ENCODE data around the gene MAGEA10. TPM values are rescaled to one million over a fixed set of nuclear protein-coding genes. Genes with fewer than 3 reads are reported as not detected.
"Not testable (repeated sequence)": the region's sequence is repeated elsewhere in the genome, so short reads cannot be mapped to it uniquely, and the experiment has no call there.

The MAGEA10 gene
- total and polyA plus RNA-seq, 2 donors: not detected

DNA sequence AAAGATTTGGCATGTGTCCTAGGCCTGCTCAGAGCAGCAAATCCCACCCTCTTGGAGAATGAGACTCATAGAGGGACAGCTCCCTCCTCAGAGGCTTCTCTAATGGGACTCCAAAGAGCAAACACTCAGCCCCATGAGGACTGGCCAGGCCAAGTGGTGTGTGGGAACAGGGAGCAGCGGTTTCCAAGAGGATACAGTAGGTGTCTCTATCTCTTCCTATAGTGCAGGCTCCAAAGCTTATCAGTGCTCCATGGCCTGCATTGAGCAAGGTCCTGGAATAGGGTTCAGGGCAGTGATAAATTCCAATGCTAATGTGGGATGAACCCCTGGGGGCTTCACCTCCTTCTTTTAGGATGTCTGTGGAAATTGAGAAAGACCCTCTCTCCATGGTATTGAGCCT lies 15.7 kb upstream of the MAGEA10 start:
- 86% methylated on average over 1 of the region's 1 CpG for WGBS
- Histone ChIP-seq H3K36me3 (ENCODE audit: control insufficient read depth in 2 of 2, insufficient read depth in 2 of 2, low read length in 1 of 2) (no peaks in the 10 kb centered on the region), H3K4me1 (ENCODE audit: control insufficient read depth in 2 of 2, insufficient read depth in 2 of 2, low read length in 2 of 2) (no peaks in the 10 kb centered on the region), H3K4me3 (ENCODE audit: low read length in 2 of 2) (no peak overlapping the region), H3K9me3 (ENCODE audit: control insufficient read depth in 2 of 2, insufficient read depth in 1 of 2, low read length in 1 of 2) (no peaks in the 10 kb centered on the region), H3K27me3 (ENCODE audit: control insufficient read depth in 2 of 2, insufficient read depth in 1 of 2, low read length in 1 of 2) (no peaks in the 10 kb centered on the region), H3K27ac (ENCODE audit: low read depth in 1 of 2, low read length in 1 of 2) (no peak overlapping the region)
- DNase-seq (ENCODE audit: low read depth in 6 of 9, low spot score in 9 of 9): no peak

DNA sequence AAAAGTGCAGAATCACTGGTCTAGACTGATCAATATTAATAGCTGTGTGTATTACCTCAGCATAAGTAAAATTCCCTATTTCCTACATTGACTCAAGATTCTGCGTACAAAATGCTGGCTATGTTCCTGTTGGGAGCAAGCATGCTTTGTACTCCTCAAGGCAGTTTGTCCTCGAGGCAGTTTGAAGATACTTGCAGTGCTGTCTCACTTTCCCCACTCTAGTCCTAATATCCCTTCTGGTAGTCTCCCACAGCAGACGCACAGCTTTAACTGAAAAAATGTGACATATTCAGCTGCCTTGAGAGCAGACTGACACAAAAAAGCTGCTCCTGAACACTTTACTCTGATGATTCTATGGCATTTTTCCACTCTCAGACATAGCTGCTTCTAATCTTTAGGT lies 12.9 kb upstream of the MAGEA10 start:
- Histone ChIP-seq H3K4me1 (ENCODE audit: control insufficient read depth in 2 of 2, insufficient read depth in 2 of 2, low read length in 2 of 2) (no peaks in the 10 kb centered on the region), H3K36me3 (ENCODE audit: control insufficient read depth in 2 of 2, insufficient read depth in 2 of 2, low read length in 1 of 2) (no peaks in the 10 kb centered on the region), H3K27me3 (ENCODE audit: control insufficient read depth in 2 of 2, insufficient read depth in 1 of 2, low read length in 1 of 2) (no peaks in the 10 kb centered on the region), H3K4me3 (ENCODE audit: low read length in 2 of 2) (no peak overlapping the region), H3K9me3 (ENCODE audit: control insufficient read depth in 2 of 2, insufficient read depth in 1 of 2, low read length in 1 of 2) (no peaks in the 10 kb centered on the region), H3K27ac (ENCODE audit: low read depth in 1 of 2, low read length in 1 of 2) (no peak overlapping the region)
- WGBS: 95% methylated on average over 3 of the region's 3 CpGs
- DNase-seq (ENCODE audit: low read depth in 6 of 9, low spot score in 9 of 9): no peak

- WGBS: 8% methylated on average over 2 of the region's 2 CpGs
- Histone ChIP-seq H3K4me1 (ENCODE audit: control insufficient read depth in 2 of 2, insufficient read depth in 2 of 2, low read length in 2 of 2) (no peaks in the 10 kb centered on the region), H3K9me3 (ENCODE audit: control insufficient read depth in 2 of 2, insufficient read depth in 1 of 2, low read length in 1 of 2) (no peaks in the 10 kb centered on the region), H3K27ac (ENCODE audit: low read depth in 1 of 2, low read length in 1 of 2) (no peak overlapping the region), H3K27me3 (ENCODE audit: control insufficient read depth in 2 of 2, insufficient read depth in 1 of 2, low read length in 1 of 2) (no peaks in the 10 kb centered on the region), H3K4me3 (ENCODE audit: low read length in 2 of 2) (no peak overlapping the region), H3K36me3 (ENCODE audit: control insufficient read depth in 2 of 2, insufficient read depth in 2 of 2, low read length in 1 of 2) (no peaks in the 10 kb centered on the region)
- DNase-seq (ENCODE audit: low read depth in 6 of 9, low spot score in 9 of 9): no peak
Measured at GRCh38 chrX:152149648-152150047, 11.3 kb upstream of the MAGEA10 start.

DNA sequence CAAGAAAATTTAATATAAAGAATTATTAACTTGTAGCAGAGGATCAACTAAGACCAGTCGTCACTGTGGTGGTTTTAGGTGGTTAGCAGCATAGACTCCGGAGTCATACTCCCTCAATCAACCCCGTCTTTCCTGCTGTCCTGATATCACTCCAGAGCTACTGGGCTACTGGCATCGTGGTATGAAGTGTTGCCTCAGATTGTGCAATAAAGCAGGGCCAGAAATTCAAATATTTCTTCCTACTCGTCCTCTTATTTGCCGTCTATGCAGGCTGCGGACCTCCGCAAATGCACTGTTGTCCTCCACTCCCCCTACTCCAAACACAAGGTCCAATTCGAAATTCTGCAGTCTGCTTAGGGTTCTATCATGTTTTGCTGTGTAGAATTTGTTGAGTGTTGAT lies 1.2 kb upstream of the MAGEA10 start:
- H3K4me1 ChIP-seq (ENCODE audit: control insufficient read depth in 2 of 2, insufficient read depth in 2 of 2, low read length in 2 of 2): no peaks in the 10 kb centered on the region
- H3K36me3 ChIP-seq (ENCODE audit: control insufficient read depth in 2 of 2, insufficient read depth in 2 of 2, low read length in 1 of 2): no peaks in the 10 kb centered on the region
- no peak overlapping the region for H3K27ac ChIP-seq (ENCODE audit: low read depth in 1 of 2, low read length in 1 of 2)
- H3K9me3 ChIP-seq (ENCODE audit: control insufficient read depth in 2 of 2, insufficient read depth in 1 of 2, low read length in 1 of 2): no peaks in the 10 kb centered on the region
- no peaks in the 10 kb centered on the region for H3K27me3 ChIP-seq (ENCODE audit: control insufficient read depth in 2 of 2, insufficient read depth in 1 of 2, low read length in 1 of 2)
- DNase-seq (ENCODE audit: low read depth in 6 of 9, low spot score in 9 of 9): no peak
- H3K4me3 ChIP-seq (ENCODE audit: low read length in 2 of 2): no peak overlapping the region
- WGBS: 89% methylated on average over 9 of the region's 9 CpGs

- DNase-seq (ENCODE audit: low read depth in 6 of 9, low spot score in 9 of 9): no peak
- no peak overlapping the region for H3K27ac ChIP-seq (ENCODE audit: low read depth in 1 of 2, low read length in 1 of 2)
- 95% methylated on average over 26 of the region's 26 CpGs for WGBS
Measured at GRCh38 chrX:152137771-152138387, 498 bp downstream of the MAGEA10 start.

DNA sequence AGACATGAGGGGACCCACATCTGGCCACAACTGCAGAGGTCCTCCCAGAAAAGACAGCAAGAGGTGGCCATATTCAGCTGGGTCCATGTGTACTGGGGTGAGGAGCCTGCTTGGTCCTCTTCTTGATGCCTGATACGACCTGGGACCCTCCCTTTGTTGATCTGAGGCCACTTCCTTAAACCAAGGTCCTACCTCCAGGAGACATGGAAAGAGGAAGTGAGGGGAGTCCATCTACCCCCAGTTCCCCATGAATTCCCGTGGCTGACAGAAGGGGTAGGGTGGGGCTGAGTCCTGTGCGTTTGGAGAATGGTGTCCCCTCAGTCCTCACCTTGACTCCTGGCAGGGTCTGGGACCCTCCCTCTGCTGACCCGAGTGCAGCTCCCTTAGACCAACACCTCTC lies 2.1 kb downstream of the MAGEA10 start:
- WGBS: 42% methylated on average over 4 of the region's 4 CpGs
- Histone ChIP-seq H3K4me3 (ENCODE audit: low read length in 2 of 2) (no peak overlapping the region), H3K36me3 (ENCODE audit: control insufficient read depth in 2 of 2, insufficient read depth in 2 of 2, low read length in 1 of 2) (no peaks in the 10 kb centered on the region), H3K4me1 (ENCODE audit: control insufficient read depth in 2 of 2, insufficient read depth in 2 of 2, low read length in 2 of 2) (no peaks in the 10 kb centered on the region), H3K9me3 (ENCODE audit: control insufficient read depth in 2 of 2, insufficient read depth in 1 of 2, low read length in 1 of 2) (no peaks in the 10 kb centered on the region), H3K27me3 (ENCODE audit: control insufficient read depth in 2 of 2, insufficient read depth in 1 of 2, low read length in 1 of 2) (no peaks in the 10 kb centered on the region), H3K27ac (ENCODE audit: low read depth in 1 of 2, low read length in 1 of 2) (no peak overlapping the region)
- DNase-seq (ENCODE audit: low read depth in 6 of 9, low spot score in 9 of 9): no peak

More at GRCh38 chrX:152137771-152138387, 498 bp downstream of the MAGEA10 start:
- Histone ChIP-seq H3K36me3 (ENCODE audit: control insufficient read depth in 2 of 2, insufficient read depth in 2 of 2, low read length in 1 of 2) (no peaks in the 10 kb centered on the region), H3K9me3 (ENCODE audit: control insufficient read depth in 2 of 2, insufficient read depth in 1 of 2, low read length in 1 of 2) (no peaks in the 10 kb centered on the region), H3K4me3 (ENCODE audit: low read length in 2 of 2) (no peak overlapping the region), H3K27me3 (ENCODE audit: control insufficient read depth in 2 of 2, insufficient read depth in 1 of 2, low read length in 1 of 2) (no peaks in the 10 kb centered on the region), H3K4me1 (ENCODE audit: control insufficient read depth in 2 of 2, insufficient read depth in 2 of 2, low read length in 2 of 2) (no peaks in the 10 kb centered on the region)

DNA sequence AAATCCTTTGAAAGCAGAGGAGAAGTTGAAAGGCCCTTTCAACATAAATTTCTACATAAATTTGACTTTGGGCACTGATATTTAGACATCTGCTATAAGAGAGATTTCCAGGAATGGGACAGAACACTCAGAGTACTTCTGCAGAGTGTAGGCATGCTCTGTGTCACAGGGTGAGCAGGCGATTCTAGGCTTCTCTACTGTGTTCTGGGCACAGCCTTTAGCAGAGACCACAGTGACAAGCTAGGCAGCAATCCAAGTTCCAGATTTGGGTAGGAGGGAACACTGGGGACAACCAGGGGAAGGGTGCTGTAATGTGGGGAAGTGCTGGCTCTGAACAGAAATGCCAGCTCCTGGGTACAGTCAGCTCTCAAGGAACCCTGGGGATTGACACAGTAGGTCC lies 6.9 kb downstream of the MAGEA10 start:
- DNase-seq (ENCODE audit: low read depth in 6 of 9, low spot score in 9 of 9): no peak
- H3K4me3 ChIP-seq (ENCODE audit: low read length in 2 of 2): no peak overlapping the region
- H3K36me3 ChIP-seq (ENCODE audit: control insufficient read depth in 2 of 2, insufficient read depth in 2 of 2, low read length in 1 of 2): no peaks in the 10 kb centered on the region
- no peak overlapping the region for H3K27ac ChIP-seq (ENCODE audit: low read depth in 1 of 2, low read length in 1 of 2)
- H3K9me3 ChIP-seq (ENCODE audit: control insufficient read depth in 2 of 2, insufficient read depth in 1 of 2, low read length in 1 of 2): no peaks in the 10 kb centered on the region
- H3K27me3 ChIP-seq (ENCODE audit: control insufficient read depth in 2 of 2, insufficient read depth in 1 of 2, low read length in 1 of 2): no peaks in the 10 kb centered on the region
- 97% methylated on average over 1 of the region's 1 CpG for WGBS
- H3K4me1 ChIP-seq (ENCODE audit: control insufficient read depth in 2 of 2, insufficient read depth in 2 of 2, low read length in 2 of 2): no peaks in the 10 kb centered on the region

GRCh38 chrX:152129069-152129844 lies 9.1 kb downstream of the MAGEA10 start:
- 88% methylated on average over 3 of the region's 4 CpGs for WGBS
- not testable (repeated sequence) for H3K27me3 ChIP-seq (ENCODE audit: control insufficient read depth in 2 of 2, insufficient read depth in 1 of 2, low read length in 1 of 2); H3K4me3 ChIP-seq (ENCODE audit: low read length in 2 of 2); DNase-seq (ENCODE audit: low read depth in 6 of 9, low spot score in 9 of 9); H3K9me3 ChIP-seq (ENCODE audit: control insufficient read depth in 2 of 2, insufficient read depth in 1 of 2, low read length in 1 of 2); H3K36me3 ChIP-seq (ENCODE audit: control insufficient read depth in 2 of 2, insufficient read depth in 2 of 2, low read length in 1 of 2); H3K27ac ChIP-seq (ENCODE audit: low read depth in 1 of 2, low read length in 1 of 2); H3K4me1 ChIP-seq (ENCODE audit: control insufficient read depth in 2 of 2, insufficient read depth in 2 of 2, low read length in 2 of 2)

GRCh38 chrX:152117305-152117704 lies 21.1 kb downstream of the MAGEA10 start:
- Histone ChIP-seq H3K4me1 (ENCODE audit: control insufficient read depth in 2 of 2, insufficient read depth in 2 of 2, low read length in 2 of 2) (no peaks in the 10 kb centered on the region), H3K27ac (ENCODE audit: low read depth in 1 of 2, low read length in 1 of 2) (no peak overlapping the region), H3K27me3 (ENCODE audit: control insufficient read depth in 2 of 2, insufficient read depth in 1 of 2, low read length in 1 of 2) (no peaks in the 10 kb centered on the region), H3K36me3 (ENCODE audit: control insufficient read depth in 2 of 2, insufficient read depth in 2 of 2, low read length in 1 of 2) (no peaks in the 10 kb centered on the region), H3K4me3 (ENCODE audit: low read length in 2 of 2) (no peak overlapping the region), H3K9me3 (ENCODE audit: control insufficient read depth in 2 of 2, insufficient read depth in 1 of 2, low read length in 1 of 2) (no peaks in the 10 kb centered on the region)
- 91% methylated on average over 3 of the region's 3 CpGs for WGBS
- no peak for DNase-seq (ENCODE audit: low read depth in 6 of 9, low spot score in 9 of 9)
